Measurements from ENCODE around the gene PAFAH1B1.

- TF ChIP-seq, protein P1, sequence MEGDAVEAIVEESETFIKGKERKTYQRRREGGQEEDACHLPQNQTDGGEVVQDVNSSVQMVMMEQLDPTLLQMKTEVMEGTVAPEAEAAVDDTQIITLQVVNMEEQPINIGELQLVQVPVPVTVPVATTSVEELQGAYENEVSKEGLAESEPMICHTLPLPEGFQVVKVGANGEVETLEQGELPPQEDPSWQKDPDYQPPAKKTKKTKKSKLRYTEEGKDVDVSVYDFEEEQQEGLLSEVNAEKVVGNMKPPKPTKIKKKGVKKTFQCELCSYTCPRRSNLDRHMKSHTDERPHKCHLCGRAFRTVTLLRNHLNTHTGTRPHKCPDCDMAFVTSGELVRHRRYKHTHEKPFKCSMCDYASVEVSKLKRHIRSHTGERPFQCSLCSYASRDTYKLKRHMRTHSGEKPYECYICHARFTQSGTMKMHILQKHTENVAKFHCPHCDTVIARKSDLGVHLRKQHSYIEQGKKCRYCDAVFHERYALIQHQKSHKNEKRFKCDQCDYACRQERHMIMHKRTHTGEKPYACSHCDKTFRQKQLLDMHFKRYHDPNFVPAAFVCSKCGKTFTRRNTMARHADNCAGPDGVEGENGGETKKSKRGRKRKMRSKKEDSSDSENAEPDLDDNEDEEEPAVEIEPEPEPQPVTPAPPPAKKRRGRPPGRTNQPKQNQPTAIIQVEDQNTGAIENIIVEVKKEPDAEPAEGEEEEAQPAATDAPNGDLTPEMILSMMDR (conservative IDR thresholded peaks at IDR 0.05; ENCODE audit: low read depth, low read length) = no peak
- no peak for TF ChIP-seq EZH2 (IDR thresholded peaks at IDR 0.05; ENCODE audit: low read length, unreplicated experiment)
These were observed 28.6 kb upstream of the PAFAH1B1 start for GRCh38 chr17:2564877-2565276.

All from PC-3 (cell line).